K562 (cell line): ENCODE data around the gene ZNF408. TPM values are rescaled to one million over a fixed set of nuclear protein-coding genes. Genes with fewer than 3 reads are reported as not detected.

Source experiments
- ATAC-seq: fragments of 200-7000 bp; cut with Tn5 transposase; 3 replicates; pipeline ENCODE4 v1.9.1; 2020; ENCODE audit warnings: moderate library complexity
- BruUV-seq: library from RNA; stranded (reverse); fragments of 400-500 nt; replicated peaks from 2 replicates; lab custom pipeline; 2021; lab: Mats Ljungman, UMichigan
- CTCF ChIA-PET: fragments of 300-600 bp; formaldehyde crosslinking; extraction: SDS; loops from one replicate; lab custom pipeline; 2021; ENCODE audit warnings: low intra/inter-chr PET ratio; lab: Yijun Ruan, JAX
- POLR2A ChIA-PET: fragments of 300-600, 350-650 bp; sonication (Branson Sonifier 250); formaldehyde crosslinking; extraction: SDS; loops from one replicate; lab custom pipeline; 2021; ENCODE audit warnings: antibody characterized with exemption, inconsistent platforms; lab: Yijun Ruan, JAX
- DNase-seq, 4 experiments: peaks; one replicate each; pipeline versions ENCODE4 v3.0.0 to v3.0.0-alpha.2; 2011 to 2018; ENCODE audit warnings: low spot score in 3 of 4, mixed read lengths in 3 of 4; ENCODE audit errors: extremely low read depth in 1 of 4
- FAIRE-seq: peaks from 2 replicates; lab custom pipeline; 2011; peaks lifted over from hg19 to GRCh38; lab: Jason Lieb, UNC
- H2AFZ ChIP-seq: 2 replicates; pipeline ENCODE4 v1.6.0; 2011; ENCODE audit warnings: low read depth, low read length, control low read depth, inconsistent platforms
- H3K27ac ChIP-seq: fragments of 200-600 bp; 3 replicates; pipeline ENCODE4 v1.8.0; 2011; ENCODE audit warnings: low read depth, mild to moderate bottlenecking, control low read depth, inconsistent platforms, low read length, moderate library complexity, mixed read lengths; ENCODE audit errors: extremely low read depth
- H3K27me3 ChIP-seq, 2 experiments: fragments of 300-600 bp in 1 of 2; 2 replicates in 1 of 2; 3 replicates in 1 of 2; pipeline versions ENCODE4 v1.6.0 to v1.8.0; 2011; ENCODE audit warnings: inconsistent platforms in 2 of 2, low read length in 2 of 2, mild to moderate bottlenecking in 1 of 2, mixed read lengths in 1 of 2, moderate library complexity in 1 of 2; ENCODE audit not compliant: control insufficient read depth in 2 of 2, insufficient read depth in 2 of 2
- H3K36me3 ChIP-seq: fragments of 300-600 bp; 3 replicates; pipeline ENCODE4 v1.8.0; 2011; ENCODE audit warnings: mild to moderate bottlenecking, low read length, inconsistent platforms; ENCODE audit not compliant: control insufficient read depth, insufficient read depth
- H3K4me1 ChIP-seq, 2 experiments: fragments of 200-600 bp in 1 of 2; replicated peaks in 1 of 2; 2 replicates in 1 of 2; 3 replicates in 1 of 2; pipeline versions ENCODE4 v1.5.1 to v1.8.0; 2011; ENCODE audit warnings: inconsistent platforms in 2 of 2, low read length in 2 of 2, mild to moderate bottlenecking in 1 of 2, mixed read lengths in 1 of 2, moderate library complexity in 1 of 2; ENCODE audit not compliant: control insufficient read depth in 2 of 2, insufficient read depth in 2 of 2
- H3K4me2 ChIP-seq: 2 replicates; pipeline ENCODE4 v1.6.1; 2011; ENCODE audit warnings: low read length, control low read depth, inconsistent platforms, mixed read lengths; ENCODE audit not compliant: insufficient read depth
- H3K4me3 ChIP-seq: fragments of 200-600 bp; sonication (generic), shearing (Covaris generic); 2 replicates; pipeline ENCODE4 v1.5.1; 2016; ENCODE audit warnings: control low read depth, inconsistent platforms
- H3K79me2 ChIP-seq: fragments of 200-600 bp; 3 replicates; pipeline ENCODE4 v1.8.0; 2011; ENCODE audit warnings: low read length, inconsistent platforms; ENCODE audit not compliant: control insufficient read depth, insufficient read depth
- H3K9ac ChIP-seq, 2 experiments: 2 replicates each; pipeline versions ENCODE4 v1.6.0 to v1.6.1; 2011; ENCODE audit warnings: low read depth in 2 of 2, low read length in 2 of 2, control low read depth in 1 of 2, inconsistent platforms in 1 of 2, mild to moderate bottlenecking in 1 of 2, mixed read lengths in 1 of 2; ENCODE audit not compliant: insufficient read depth in 1 of 2
- H3K9me1 ChIP-seq: one replicate; pipeline ENCODE4 v1.6.0; 2011; ENCODE audit warnings: inconsistent platforms, mild to moderate bottlenecking, low read length, moderate library complexity; ENCODE audit not compliant: control insufficient read depth, insufficient read depth
- H3K9me3 ChIP-seq: replicated peaks from 2 replicates; pipeline ENCODE4 v1.5.1; 2011; ENCODE audit warnings: low read depth, low read length, inconsistent platforms; ENCODE audit not compliant: control insufficient read depth, insufficient read depth
- H4K20me1 ChIP-seq: replicated peaks from 2 replicates; pipeline ENCODE4 v1.6.1; 2011; ENCODE audit warnings: low read length, inconsistent platforms, mixed read lengths; ENCODE audit not compliant: control insufficient read depth, insufficient read depth
- EHMT2 ChIP-seq: fragments of 450-650 bp; IDR thresholded peaks from 2 replicates; pipeline ENCODE4 v1.6.1; 2018; ENCODE audit warnings: antibody characterized with exemption
- PRPF4 ChIP-seq: fragments of 200-400 bp; formaldehyde crosslinking; IDR thresholded peaks from one replicate; pipeline ENCODE4 v1.6.1; 2017; ENCODE audit warnings: low read length, low read depth, mild to moderate bottlenecking; ENCODE audit not compliant: insufficient read depth, poor library complexity, severe bottlenecking
- SAFB ChIP-seq: fragments of 200-400 bp; formaldehyde crosslinking; IDR thresholded peaks from 2 replicates; pipeline ENCODE4 v1.6.1; 2017; ENCODE audit warnings: low read depth, low read length, borderline replicate concordance
- ZFX ChIP-seq: sonication (generic); formaldehyde crosslinking; IDR thresholded peaks from 2 replicates; pipeline ENCODE4 v1.8.0; 2022; ENCODE audit warnings: mild to moderate bottlenecking, missing genetic modification reagents, moderate library complexity
- ZNF121 ChIP-seq: sonication (generic); formaldehyde crosslinking; conservative IDR thresholded peaks from 2 replicates; pipeline ENCODE4 v1.8.0; 2022; ENCODE audit warnings: missing genetic modification reagents
- WGBS: fragments of 100-300 bp; shearing (Covaris generic); methylation state at CpG from one replicate; pipeline ENCODE4 v1.1.6; 2016; ENCODE audit warnings: low coverage, mixed read lengths; ENCODE audit not compliant: insufficient coverage; ENCODE audit errors: missing lambda C conversion rate; 5-methylcytosine and 5-hydroxymethylcytosine counted together
- in situ Hi-C: fragments of 300-500 bp; cut with MboI; formaldehyde crosslinking; loops from 4 replicates; pipeline ENCODE4 v1.15.0; 2018; ENCODE audit warnings: inconsistent platforms, mixed read lengths
- intact Hi-C: fragments of 100-400 bp; cut with micrococcal nuclease; formaldehyde crosslinking; loops from 2 replicates; pipeline ENCODE4 v1.14.2; 2022
- polyA plus RNA-seq, 8 experiments: library from polyadenylated mRNA; depleted of rRNA in 4 of 8; stranded (reverse) in 5 of 8; unstranded in 3 of 8; fragments of >200 nt; fragmentation: Nextera tagmentation in 2 of 8; fragmentation: Illumina TruSeq in 1 of 8; extraction: Ambion mirVana in 2 of 8; extraction: Trizol in 1 of 8; gene quantifications; 2 replicates each; pipeline versions ENCODE4 v1.2.1 to v1.2.3, GENCODE V29; 2011 to 2014; ENCODE audit warnings: inconsistent platforms in 1 of 8, missing spikeins in 1 of 8
- total RNA-seq, 7 experiments: library from RNA; depleted of rRNA in 6 of 7; stranded (reverse); fragments of >200 nt in 6 of 7; fragmentation: Illumina TruSeq in 2 of 7; extraction: Trizol in 2 of 7; gene quantifications; 2 replicates each; pipeline versions ENCODE4 v1.2.1 to v1.2.3, GENCODE V29; 2011 to 2021; ENCODE audit warnings: low replicate concordance in 1 of 7

Gene ZNF408
- total and polyA plus RNA-seq, 9 of the 15 experiments (the other 6 are each of a cell fraction or from before 2014, with no cell fraction given), result 0.15 to 18.4 (median 7.4) TPM

DNA sequence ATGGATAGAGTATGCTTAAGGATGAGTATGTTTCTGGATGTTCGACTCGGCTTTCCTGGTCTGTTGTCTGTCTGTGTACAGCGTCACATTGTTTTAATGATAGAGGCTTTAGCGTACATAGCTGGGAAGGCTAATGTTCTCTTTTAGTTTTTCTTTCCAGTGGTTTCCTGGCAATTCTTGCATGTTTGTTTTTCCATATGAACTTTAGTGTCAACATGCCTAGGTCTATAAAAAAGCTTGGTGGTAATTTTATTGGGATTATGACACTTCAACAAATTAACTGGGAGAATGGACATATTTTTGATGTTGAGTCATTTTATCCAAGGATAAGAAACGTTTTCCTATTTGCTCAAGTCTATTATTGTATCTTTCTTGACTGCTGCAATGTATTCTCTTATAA lies 35.8 kb downstream of the ZNF408 start:
- intact Hi-C loops, result no loop called here
- DNase-seq (no peak), FAIRE-seq (no peak), ATAC-seq (no peak)
- BruUV-seq, result no TSS peak
- TF ChIP-seq PRPF4 (no peak), ZFX (no peak), SAFB (no peak)
- Histone ChIP-seq H3K79me2 (no peaks in the 10 kb centered on the region), H3K4me3 (no peak overlapping the region), H3K9ac (no peak overlapping the region), H3K9me1 (no peaks in the 10 kb centered on the region), H3K4me1 (no peaks in the 10 kb centered on the region; a peak in 1 of 5 replicates), H3K4me2 (no peak overlapping the region), H3K27me3 (no peaks in the 10 kb centered on the region), H4K20me1 (no peaks in the 10 kb centered on the region), H3K27ac (no peak overlapping the region), H3K9me3 (no peaks in the 10 kb centered on the region), H2AFZ (no peak overlapping the region), H3K36me3 (peaks cover 5% of the 10 kb centered on the region)
- CTCF ChIA-PET, result no interaction called here
- WGBS, result 32% methylated on average over 5 of the region's 5 CpGs
- in situ Hi-C loops, result no loop called here
- POLR2A ChIA-PET, result interaction anchor here (0.7 to 1.9 kb wide), 4 partner anchors 9 to 29 kb away, joined by 3 to 6 read pairs (median 4); no protein-coding TSS in a partner anchor

DNA sequence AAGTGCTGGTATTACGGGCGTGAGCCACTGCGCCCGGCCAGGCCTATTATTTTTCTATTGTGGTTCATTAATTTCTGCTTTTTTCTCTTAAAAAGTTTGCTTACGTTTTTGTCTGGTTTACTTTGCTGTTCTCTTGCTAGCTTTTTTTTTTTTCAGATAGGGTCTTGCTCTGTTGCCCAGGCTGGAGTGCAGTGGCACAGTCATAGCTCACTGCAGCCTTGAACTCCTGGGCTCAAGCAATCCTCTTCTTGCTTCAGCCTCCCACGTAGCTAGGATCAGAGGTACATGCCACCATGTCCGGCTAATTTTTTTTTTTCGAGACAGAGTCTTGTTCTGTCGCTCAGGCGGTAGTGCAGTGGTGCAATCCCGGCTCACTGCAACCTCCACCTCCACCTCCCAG lies 36.9 kb downstream of the ZNF408 start:
- 85% methylated on average over 11 of the region's 11 CpGs for WGBS
- ATAC-seq, result no peak
- TF ChIP-seq ZNF121, result peak; percentile 76
- TF ChIP-seq EHMT2, result no peak
- TF ChIP-seq, all 486 proteins: peak for 1
- DNase-seq, result no peak
- H3K9me1 ChIP-seq, result no peaks in the 10 kb centered on the region
- in situ Hi-C loops, result no loop called here
- H4K20me1 ChIP-seq, result no peaks in the 10 kb centered on the region
- H3K9me3 ChIP-seq, result no peaks in the 10 kb centered on the region
- no peaks in the 10 kb centered on the region; a peak in 1 of 5 replicates for H3K4me1 ChIP-seq
- no peak overlapping the region for H3K9ac ChIP-seq
- H3K4me2 ChIP-seq, result no peak overlapping the region
- H3K27me3 ChIP-seq, result no peaks in the 10 kb centered on the region
- H2AFZ ChIP-seq, result no peak overlapping the region
- CTCF ChIA-PET, result no interaction called here
- no TSS peak for BruUV-seq
- H3K27ac ChIP-seq, result no peak overlapping the region
- no peak for FAIRE-seq
- peaks cover 16% of the 10 kb centered on the region for H3K36me3 ChIP-seq
- no peaks in the 10 kb centered on the region for H3K79me2 ChIP-seq
- POLR2A ChIA-PET, result interaction anchor here (0.6 to 1.3 kb wide), 2 partner anchors 18 to 176 kb away, joined by 3 read pairs; no protein-coding TSS in a partner anchor
- H3K4me3 ChIP-seq, result no peak overlapping the region
- intact Hi-C loops, result no loop called here
